GM19455 (cell line): ENCODE data around the gene ZMYM3.
"Not testable (repeated sequence)": the region's sequence is repeated elsewhere in the genome, so short reads cannot be mapped to it uniquely, and the experiment has no call there.

ENCODE experiments used
- ATAC-seq: cut with Tn5 transposase; IDR thresholded peaks from one replicate; pipeline ENCODE4 v1.9.1; 2021; ENCODE audit not compliant: unreplicated experiment

ZMYM3 gene

DNA sequence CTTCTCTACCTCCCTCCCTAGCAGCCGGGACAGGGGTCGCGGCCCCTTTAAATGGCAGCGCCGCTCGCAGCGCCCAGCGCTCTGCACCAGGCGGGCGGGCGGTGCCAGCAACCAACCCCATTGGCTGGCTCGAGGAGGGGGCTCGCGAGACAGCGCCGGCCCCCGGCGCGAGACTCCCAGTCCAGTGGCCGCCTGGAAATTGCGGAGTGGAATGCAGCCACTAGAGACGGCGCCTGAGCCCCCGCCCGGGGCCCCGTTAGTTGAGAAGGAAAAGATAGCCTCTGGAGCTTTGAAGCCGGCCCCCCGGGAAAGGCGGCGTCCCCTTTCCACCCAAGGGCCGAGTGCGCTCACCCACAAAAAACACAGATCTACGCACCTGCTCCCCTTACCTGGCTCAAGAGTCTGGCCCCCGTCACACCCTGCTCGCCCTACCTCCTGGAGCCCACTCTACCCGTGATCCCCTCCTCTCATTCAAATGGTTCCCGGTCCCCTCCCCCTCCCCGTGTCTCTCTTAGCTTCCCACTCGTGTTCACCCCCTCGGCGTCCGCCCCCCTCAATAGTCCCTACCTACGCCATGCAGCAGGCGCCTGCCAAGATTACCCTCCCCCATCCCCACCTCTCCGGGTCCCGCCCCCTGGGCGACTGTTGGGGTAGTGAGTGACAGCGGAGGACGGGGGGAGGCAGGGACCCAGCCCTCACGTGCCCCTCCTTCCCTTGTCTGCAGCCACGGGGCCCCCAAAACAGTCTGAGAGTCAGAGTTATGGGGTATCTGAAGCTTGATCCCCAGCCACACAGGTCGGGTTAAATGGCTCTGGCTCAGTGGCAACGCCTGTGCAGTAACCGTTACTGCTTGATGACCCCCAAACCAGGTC, at the start of gene ZMYM3:
TSS of gene ZMYM3 (minus strand) at position 49 of the 872 bp plus-strand sequence. CDS start 885 bp downstream, outside the sequence.
- ATAC-seq: peak; percentile 90

DNA sequence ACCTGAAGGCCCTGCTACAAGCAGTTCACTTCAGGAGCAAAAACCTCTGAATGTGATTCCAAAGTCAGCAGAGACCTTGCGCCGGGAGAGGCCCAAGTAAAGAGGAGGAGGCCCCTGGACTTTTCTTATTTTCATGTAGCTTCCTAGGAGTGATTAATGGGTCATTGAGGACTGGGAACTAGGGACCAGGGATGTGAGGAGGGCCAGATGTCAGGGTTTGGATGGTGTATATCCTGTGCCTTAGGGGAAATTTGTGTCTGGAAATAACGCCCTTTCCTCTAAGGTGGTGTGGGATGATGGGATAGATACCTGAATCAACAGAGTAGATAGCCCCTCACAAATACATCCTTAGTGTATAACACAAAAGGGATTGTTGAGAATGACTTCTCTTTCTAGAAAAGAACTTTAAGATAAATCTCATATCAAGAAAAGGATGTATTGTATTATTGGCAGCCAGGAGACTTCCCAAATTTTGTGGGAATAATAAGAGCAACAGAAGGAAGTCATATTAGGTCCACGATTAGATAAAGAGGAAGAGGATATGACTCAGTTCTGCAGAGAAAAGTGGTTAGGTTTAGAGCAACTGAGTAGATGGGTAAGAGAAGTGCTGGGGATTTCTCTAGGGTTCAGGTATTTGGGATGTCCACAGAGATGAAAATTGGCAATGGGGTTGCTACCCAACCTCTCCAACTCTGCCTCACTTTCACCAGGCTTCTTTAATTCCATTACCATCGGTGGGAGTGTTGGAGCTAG, 48.7 kb upstream of the ZMYM3 start:
- ATAC-seq: no peak

DNA sequence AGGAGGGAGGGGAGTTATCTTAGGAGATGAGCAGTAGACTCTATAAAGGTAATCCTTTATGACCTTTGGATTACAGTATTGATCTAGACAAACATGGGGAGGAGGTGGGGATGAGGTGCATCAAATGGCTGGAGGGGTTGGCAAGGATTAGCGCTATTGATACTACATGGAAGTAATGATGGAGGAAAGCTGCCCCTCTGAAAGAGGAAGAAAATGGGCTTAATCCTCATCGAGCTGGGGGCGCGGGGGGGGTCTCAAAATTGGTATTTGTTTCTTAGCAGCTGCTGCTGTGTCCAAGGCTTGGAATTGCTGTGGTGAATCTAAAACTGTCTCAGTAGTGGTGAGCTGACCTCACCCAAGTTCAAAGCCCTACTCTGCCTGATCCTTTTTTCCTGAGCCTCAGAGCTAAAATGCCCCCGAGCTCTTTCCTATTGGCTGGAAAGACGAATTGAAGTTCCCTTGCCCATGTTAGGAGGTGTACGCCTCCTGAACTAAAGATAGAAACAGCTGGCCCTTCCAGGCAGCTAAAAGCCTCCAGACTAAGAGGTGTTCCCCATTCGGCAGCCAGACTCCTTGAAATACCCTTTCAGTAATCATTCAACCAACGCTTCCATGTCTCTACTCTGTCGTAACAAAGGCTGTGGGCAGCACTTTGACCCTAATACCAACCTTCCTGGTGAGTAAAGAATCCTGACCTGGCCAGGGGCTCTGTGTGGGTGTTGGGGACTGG, 47.4 kb upstream of the ZMYM3 start, which contains the start of gene ITGB1BP2:
TSS of gene ITGB1BP2 (plus strand) at position 556 of the 730 bp plus-strand sequence. CDS start at position 613, 57 bp downstream.
- ATAC-seq: no peak

DNA sequence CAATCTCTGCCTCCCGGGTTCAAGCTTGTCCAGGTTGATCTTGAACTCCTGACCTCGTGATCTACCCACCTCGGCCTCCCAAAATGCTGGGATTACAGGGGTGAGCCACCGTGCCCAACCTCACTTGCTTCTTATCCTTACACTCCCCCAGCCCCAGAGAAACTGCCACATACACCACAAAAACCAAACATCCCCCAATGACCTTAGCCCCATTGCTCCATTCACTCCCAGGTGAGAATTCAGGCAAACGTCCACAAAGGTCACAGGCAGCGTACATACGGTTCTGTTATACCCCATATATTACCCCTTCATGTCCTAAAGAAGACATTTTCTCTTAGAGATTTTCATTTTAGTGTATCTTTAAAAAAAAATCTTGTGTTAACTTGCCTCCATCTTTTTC, 46.6 kb upstream of the ZMYM3 start:
- ATAC-seq: not testable (repeated sequence)

DNA sequence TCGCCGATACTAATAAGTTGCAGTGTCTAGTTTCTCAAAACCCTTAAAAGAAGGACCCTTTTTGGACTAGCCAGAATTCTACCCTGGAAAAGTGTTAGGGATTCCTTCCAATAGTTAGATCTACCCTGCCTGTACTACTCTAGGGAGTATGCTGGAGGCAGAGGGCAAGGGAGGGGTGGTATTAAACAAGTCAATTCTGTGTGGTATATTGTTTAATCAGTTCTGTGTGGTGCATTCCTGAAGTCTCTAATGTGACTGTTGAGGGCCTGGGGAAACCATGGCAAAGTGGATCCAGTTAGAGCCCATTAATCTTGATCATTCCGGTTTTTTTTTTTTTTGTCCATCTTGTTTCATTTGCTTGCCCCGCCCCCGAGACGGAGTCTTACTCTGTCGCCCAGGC, 46.1 kb upstream of the ZMYM3 start:
- ATAC-seq: not testable (repeated sequence)

DNA sequence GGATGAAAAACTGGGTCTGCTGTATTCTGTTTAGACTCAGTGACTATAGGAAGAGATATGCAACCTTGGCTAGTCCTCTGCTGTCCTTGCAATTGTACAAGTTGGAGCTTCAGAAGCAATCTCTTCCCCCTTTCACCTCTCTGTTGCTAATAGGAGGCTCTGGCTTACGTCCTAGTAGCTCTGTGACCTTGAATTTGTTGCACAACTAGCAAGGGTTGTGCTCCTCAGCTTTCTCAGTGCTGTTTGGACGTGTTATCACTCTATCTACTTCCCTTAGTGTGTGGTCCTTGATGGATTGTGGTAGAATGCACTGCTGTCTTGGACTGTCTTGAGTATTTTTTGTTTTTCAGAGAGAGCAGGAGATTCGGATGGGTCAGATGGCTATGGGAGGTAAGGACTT, 44.2 kb upstream of the ZMYM3 start:
- ATAC-seq: no peak

DNA sequence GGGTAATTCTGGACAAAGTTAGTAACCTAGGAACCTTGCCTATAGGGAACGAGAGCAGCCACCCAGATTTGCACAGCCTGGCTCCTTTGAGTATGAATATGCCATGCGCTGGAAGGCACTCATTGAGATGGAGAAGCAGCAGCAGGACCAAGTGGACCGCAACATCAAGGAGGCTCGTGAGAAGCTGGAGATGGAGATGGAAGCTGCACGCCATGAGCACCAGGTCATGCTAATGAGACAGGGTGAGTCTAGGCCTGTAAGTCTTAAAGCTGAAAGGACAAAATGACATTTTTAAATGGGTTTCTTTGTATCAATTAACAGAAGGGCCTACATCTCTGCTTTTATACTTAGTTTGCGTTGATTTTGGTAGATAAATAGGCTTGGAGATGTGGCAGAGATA, 42.9 kb upstream of the ZMYM3 start:
- no peak for ATAC-seq

DNA sequence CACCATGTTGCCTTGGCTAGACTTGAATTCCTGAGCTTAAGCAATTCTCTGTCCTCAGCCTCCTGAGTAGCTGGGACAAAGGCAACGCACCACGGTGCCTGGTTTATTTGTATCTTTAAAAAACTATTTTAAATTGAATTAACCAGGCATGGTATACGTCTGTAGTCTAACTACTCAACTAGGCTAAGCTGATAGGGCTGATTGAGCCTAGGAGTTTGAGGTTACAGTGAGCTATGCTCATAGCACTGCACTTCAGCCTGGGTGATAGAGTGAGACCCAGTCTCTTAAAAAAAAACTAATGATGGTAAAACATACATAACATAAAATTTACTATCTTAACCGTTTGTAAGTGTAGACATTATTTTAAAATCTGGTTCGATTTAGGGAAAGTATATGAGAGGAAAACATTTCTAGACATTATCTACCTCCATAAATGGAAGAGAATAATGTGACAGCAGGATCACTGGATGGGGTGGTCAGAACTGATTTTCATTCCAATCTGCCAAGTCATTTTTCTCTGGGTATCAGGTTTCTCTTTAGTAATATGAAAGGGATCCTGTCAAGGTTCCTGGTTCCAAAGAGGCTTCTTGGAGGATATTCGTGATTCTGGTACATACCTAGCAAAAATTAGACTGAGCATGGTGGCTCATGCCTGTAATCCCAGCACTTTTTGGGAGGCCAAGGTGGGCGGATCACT, 38.9 kb upstream of the ZMYM3 start:
- no peak for ATAC-seq

DNA sequence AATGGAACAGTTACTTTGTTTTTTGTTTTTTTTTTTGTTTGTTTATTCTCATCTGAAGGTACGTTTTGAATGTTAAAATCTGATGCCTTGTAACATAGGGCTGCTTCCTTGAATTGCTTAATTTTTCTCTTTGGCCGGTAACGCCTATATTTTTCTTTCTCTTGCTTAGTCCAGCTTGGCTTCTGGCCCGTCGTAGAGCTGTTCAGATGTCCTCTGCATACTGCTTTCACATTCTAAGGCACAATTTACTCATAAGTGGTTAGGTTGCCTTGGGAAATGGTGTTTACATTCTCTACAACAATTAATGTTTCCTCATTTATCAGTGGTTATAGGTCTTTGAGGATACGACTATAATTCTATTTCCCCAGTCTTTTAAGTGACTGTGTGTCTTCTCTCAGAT, 37.4 kb upstream of the ZMYM3 start:
- ATAC-seq: no peak

DNA sequence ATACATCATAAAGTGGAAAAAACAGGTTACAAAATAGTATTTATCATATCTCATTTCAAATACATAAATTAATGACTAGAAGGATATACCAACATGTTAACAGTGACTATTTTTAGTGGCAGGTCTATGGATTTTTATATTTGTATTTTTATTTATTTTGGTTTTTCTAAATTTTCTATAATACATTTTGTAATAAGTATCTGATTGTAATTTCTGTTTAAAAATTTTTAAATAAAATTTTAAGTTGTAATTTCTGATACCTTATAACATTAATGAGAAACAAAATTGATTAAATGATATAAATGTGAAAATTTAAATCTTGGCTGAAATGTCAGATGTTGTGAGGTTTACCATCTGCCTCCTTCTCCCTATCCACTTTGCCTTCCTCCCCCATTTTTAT, 32.0 kb upstream of the ZMYM3 start:
- ATAC-seq: no peak

DNA sequence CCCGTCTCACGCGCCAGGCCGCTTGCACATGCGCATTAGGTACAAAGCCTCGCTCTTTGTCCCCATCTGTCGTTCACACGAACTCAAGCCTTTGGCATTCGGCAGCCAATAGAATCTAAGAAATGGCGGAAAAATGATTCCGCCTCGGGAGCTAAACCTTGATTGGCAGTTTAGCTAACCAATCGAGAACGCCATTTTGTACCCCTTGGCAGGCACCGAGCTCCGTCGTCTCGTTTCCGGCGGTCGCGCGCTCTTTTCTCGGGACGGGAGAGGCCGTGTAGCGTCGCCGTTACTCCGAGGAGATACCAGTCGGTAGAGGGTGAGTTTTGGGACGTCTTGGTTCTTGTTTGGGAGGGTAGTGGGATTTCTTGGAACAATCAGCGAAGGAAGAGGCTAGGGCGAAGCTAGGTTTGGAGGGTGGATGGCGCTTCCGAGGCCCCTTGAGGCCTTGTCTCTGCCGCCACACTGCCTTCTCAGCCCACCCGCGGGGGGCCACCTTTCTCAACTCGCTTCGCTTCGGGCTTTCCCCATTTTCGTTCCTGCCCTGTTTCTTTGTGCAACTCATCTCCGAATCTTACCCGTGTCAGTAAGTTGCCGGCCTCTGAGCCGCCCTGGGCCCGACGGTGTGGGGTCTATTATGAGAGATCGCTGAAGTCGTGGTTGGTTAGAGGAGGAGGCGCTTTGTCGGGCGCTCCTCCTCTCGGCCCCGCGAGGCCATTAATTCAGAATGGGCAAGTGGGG, 29.6 kb upstream of the ZMYM3 start, which contains the start of gene NONO:
TSS of gene NONO (plus strand) at position 233 of the 741 bp plus-strand sequence. CDS start 7,003 bp downstream, outside the sequence.
- peak; percentile 83 for ATAC-seq

DNA sequence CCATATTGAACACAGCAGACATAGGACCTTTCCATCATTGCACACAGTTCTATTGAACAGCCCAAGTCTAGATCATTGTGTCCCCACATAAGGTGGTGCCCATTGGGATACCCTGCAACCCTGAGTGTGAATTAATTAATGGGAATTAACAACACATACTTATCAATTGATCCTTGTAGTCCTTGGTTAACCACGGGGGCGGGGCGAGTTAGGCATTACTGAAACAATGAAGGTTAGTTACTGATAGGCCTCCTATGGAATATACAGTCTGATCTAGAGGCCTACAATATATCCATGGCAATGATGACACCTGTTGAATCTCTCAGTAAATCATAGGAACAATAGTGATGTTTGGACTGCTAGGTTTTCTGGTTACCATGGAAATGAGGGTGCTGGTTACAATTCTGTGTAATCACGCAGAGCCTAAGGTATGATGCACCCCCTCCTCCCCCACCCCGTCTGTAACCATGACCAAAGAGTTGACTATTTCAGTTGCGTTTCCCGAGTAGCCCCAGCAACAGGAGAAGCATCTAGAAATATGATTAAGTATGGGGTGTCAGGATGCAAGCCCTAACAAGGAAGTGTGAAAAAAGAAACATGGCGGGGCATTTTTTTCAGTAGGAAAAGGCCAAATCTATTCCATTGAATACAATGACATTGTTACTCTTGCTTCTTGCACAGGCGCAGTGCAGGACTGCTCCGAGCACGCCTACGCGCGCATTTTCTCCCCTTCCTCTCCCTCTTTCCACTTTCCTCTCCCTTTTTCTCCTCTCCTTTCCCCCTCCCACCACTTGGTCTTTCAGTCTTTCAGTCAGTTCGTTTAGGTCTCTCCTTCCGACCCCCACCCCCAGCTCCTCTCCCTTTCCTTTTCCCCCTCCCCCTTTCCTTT, 28.8 kb upstream of the ZMYM3 start:
- ATAC-seq: peak; percentile 40

DNA sequence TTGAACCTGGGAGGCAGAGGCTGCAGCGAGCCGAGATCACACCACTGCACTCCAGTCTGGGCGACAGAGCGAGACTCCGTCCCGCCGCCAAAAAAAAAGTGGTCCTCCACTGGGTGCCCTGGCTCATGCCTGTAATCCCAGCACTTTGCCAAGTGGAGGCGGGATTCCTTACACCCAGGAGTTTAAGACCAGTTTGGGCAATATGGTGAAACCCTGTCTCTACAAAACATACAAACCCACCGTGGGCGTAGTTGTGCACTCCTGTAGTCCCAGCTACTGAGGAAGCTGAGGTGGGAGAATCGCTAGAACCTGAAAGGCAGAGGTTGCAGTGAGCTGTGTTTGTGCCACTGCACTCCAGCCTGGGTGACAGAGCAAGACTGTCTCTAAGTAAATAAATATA, 27.4 kb upstream of the ZMYM3 start:
- ATAC-seq: not testable (repeated sequence)

DNA sequence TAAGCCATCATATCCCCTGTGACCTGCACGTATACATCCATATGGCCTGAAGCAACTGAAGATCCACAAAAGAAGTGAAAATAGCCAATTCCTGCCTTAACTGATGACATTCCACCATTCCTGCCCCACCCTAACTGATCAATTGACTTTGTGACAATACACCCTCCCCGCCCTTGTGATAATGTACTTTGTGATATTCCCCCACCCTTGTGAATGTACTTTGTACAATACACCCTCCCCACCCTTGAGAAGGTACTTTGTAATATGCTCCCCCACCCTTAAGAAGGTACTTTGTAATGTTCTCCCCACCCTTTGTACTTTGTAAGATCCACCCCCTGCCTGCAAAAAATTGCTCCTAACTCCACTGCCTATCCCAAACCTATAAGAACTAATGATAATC, 18.4 kb upstream of the ZMYM3 start:
- not testable (repeated sequence) for ATAC-seq

DNA sequence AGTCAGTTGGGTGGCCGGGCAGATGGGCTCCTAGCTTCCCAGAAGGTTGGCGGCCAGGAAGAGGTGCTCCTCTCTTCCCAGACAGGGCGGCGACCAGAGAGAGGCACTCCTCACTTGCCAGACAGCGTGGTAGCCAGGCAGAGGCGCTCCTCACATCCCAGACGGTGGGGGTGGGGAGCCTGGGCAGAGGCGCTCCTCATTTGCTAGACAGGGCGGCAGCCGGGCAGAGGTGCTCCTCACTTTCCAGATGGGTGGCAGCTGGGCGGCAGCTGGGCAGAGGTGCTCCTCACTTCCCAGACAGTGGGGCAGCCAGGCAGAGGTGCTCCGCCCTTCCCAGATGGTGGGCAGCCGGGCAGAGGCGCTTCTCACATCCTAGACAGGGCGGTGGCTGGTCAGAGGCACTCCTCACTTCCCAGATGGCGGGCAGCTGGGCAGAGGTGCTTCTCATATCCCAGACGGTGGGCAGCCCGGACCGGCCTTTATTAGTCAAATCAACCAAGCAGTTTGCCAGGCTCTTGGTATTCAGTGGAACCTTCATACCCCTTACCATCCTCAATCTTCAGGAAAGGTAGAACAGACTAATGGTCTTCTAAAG, 16.0 kb upstream of the ZMYM3 start:
- no peak for ATAC-seq

DNA sequence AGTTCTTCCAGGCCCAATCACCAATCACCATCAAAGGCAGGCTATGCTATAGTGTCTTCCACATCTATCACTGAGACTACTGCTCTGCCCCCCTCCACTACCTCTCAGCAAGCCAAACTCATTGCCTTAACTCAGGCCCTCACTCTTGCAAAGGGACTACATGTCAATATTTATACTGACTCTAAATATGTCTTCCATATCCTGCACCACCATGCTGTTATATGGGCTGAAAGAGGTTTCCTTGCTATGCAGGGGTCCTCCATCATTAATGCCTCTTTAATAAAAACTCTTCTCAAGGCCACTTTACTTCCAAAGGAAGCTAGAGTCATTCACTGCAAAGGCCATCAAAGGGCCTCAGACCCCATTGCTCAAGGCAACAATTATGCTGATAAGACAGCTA, 14.7 kb upstream of the ZMYM3 start:
- not testable (repeated sequence) for ATAC-seq

DNA sequence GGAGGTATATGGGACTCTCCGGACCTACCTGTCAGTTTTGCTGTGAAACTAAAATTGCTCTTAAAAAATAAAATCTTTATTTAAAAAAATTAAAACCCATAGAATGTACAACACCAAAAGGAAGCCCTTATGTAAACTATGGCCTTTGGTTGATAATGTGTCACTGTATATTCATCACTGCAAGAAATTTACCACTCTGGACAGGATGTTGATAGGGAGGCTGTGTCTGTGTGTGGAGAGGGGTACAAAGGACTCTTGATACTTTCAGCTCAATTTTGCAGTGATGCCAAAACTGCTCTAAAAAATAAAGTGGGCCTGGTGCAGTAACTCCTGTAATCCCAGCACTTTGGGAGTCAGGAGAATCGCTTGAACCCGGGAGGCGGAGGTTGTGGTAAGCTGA, 2.9 kb upstream of the ZMYM3 start:
- no peak for ATAC-seq

DNA sequence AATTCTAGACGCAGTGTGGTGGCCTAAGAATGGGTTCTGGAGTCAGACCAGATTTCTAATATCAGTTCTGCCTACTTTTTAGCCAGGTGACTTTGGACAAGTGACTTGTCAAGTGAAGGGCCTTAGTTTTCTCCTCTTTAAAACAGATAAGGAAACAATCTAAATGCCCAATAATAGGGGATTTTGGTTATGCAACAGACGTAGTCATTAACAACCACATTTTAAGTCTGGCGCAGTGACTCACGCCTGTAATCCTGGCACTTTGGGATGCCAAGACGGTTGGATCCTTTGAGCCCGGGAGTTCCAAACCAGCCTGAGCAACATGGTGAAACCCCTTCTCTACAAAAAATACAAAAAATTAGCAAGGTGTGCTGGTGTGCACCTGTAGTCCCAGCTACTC, 2.1 kb upstream of the ZMYM3 start:
- ATAC-seq: no peak
